Right atrium auricular region (tissue), 2 donors: Measurements from ENCODE around the gene LRRC10. TPM values are rescaled to one million over a fixed set of nuclear protein-coding genes. Genes with fewer than 3 reads are reported as not detected.

Experiments used
- DNase-seq: peaks from one replicate; pipeline ENCODE4 v3.0.0-alpha.2; 2019; ENCODE audit warnings: low spot score
- H3K27ac ChIP-seq, 2 donors: fragments of 200-600 bp; sonication (generic); 1 replicate in 1 of 2; 2 replicates in 1 of 2; pipeline ENCODE4 v1.5.1; 2016 to 2019
- H3K27me3 ChIP-seq, 2 donors: fragments of 200-600 bp; sonication (generic); one replicate each; pipeline versions ENCODE4 v1.5.1 to v1.6.0; 2017 to 2019
- H3K36me3 ChIP-seq: fragments of 200-600 bp; sonication (generic); one replicate; pipeline ENCODE4 v1.5.1; 2016
- H3K4me1 ChIP-seq, 2 donors: fragments of 200-600 bp; sonication (generic); one replicate each; pipeline versions ENCODE4 v1.5.1 to v1.6.0; 2017 to 2019
- H3K4me3 ChIP-seq, 2 donors: fragments of 200-600 bp; sonication (generic); 1 replicate in 1 of 2; 2 replicates in 1 of 2; pipeline ENCODE4 v1.5.1; 2017 to 2019; ENCODE audit warnings: mild to moderate bottlenecking in 1 of 2, moderate library complexity in 1 of 2
- H3K9me3 ChIP-seq, 2 donors: fragments of 200-600 bp; sonication (generic); one replicate each; pipeline ENCODE4 v1.5.1; 2019
- CTCF ChIP-seq, 2 donors: fragments of 200-600 bp; sonication (generic); IDR thresholded peaks; one replicate each; pipeline ENCODE4 v1.5.1; 2019; ENCODE audit warnings: antibody characterized with exemption in 2 of 2
- microRNA-seq, 2 donors: library from miRNA; unstranded; fragments of <30 nt; microRNA quantifications; one replicate each; pipeline ENCODE4, GENCODE V29; 2016 to 2017; ENCODE audit warnings: borderline number of aligned reads in 2 of 2, borderline replicate concordance in 1 of 2
- total RNA-seq, 2 donors: library from RNA; depleted of rRNA; stranded (reverse); fragments of >200 nt; gene quantifications; one replicate each; pipeline ENCODE4 v1.1.0, GENCODE V29; 2016

Gene LRRC10
- total RNA-seq, 2 donors from 2014 or later, result 3.1 to 32.4 TPM

- Histone ChIP-seq H3K27ac (no peak overlapping the region), H3K9me3 (no peaks in the 10 kb centered on the region), H3K4me1 (no peaks in the 10 kb centered on the region), H3K4me3 (no peak overlapping the region), H3K36me3 (peaks cover 17% of the 10 kb centered on the region), H3K27me3 (no peaks in the 10 kb centered on the region)
- no peak for DNase-seq
- no peak for TF ChIP-seq CTCF (IDR thresholded peaks at IDR 0.05)
Measured at GRCh38 chr12:69566603-69567002, 44.1 kb downstream of the LRRC10 start.

DNA sequence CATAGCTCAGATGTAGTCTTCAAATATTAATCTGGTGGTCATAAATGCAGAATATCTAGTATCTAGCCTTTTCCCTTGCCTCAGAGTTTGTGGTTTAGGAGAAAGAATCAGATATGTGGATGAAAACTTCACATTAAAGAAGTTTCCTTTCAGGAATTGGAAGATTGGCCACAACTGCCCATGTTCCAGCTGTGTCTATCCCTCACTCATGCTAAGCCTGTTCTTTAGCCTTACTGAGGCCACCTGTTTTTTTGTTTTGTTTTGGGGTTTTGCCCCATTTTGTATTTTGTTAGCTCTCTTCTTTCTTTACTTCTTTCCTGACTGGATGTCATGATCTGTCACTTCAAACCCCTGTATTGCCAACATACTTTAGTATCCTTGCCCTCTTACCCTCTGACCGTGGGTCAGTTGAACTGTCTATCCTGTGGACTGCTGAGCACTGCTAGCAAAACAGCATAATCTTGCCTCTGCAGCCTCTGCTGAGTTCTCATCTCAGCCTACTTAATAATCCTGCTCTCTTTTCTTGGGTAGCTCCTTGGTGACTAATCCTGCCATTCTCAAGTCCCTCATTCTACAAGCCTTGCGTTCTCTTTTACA is 47.4 kb downstream of the LRRC10 start:
- Histone ChIP-seq H3K9me3 (no peaks in the 10 kb centered on the region), H3K27ac (no peak overlapping the region), H3K4me3 (no peak overlapping the region), H3K27me3 (no peaks in the 10 kb centered on the region), H3K36me3 (peaks cover 17% of the 10 kb centered on the region), H3K4me1 (peaks cover 0 to 6% of the 10 kb centered on the region in 2 donors)
- no peak for TF ChIP-seq CTCF (IDR thresholded peaks at IDR 0.05)
- no peak for DNase-seq

Small RNAs within 50 kb of the gene (microRNA-seq; reads per million reads assigned to microRNA genes)
- 0 reads per million in 2 donors for gene MIR3913-1
- 0 reads per million in 2 donors for gene MIR3913-2

Other genes with a start within 250 kb of the LRRC10 start
- 10 to 100 TPM; 25.9 to 32.5 TPM for gene FRS2, start 140.5 kb downstream of the LRRC10 start, total RNA-seq
- 100 to 1,000 TPM in 1 of 2 donors, 10 to 100 TPM in 1; 71.4 to 104 TPM for gene CCT2, start 25.4 kb downstream of the LRRC10 start, total RNA-seq
- 1 to 10 TPM in 1 of 2 donors, not detected in 1; 1.4 TPM for gene BEST3, start 88.4 kb upstream of the LRRC10 start, total RNA-seq
- 10 to 100 TPM; 27.2 to 37.1 TPM for gene RAB3IP, start 128.0 kb upstream of the LRRC10 start, total RNA-seq
- gene MYRFL, start 214.3 kb upstream of the LRRC10 start, total RNA-seq, result not detected